SK-N-SH treated with all-trans-retinoic acid at 6 μM for 48 hours (cell line): ENCODE data around the gene HIGD2A.

Source experiments
- ATAC-seq: fragments of 200-7000 bp; cut with Tn5 transposase; 3 replicates; pipeline ENCODE4 v1.9.1; 2020; ENCODE audit warnings: mild to moderate bottlenecking, moderate library complexity
- ARNTL ChIP-seq: fragments of 450-650 bp; formaldehyde crosslinking; IDR thresholded peaks from 2 replicates; pipeline ENCODE4 v1.5.0; 2020; ENCODE audit warnings: low read depth, mild to moderate bottlenecking, moderate library complexity, borderline replicate concordance
- CSDC2 ChIP-seq: fragments of 250-450 bp; sonication (Bioruptor Pico); IDR thresholded peaks from 2 replicates; pipeline ENCODE4 v1.5.0; 2020; ENCODE audit warnings: mild to moderate bottlenecking, moderate library complexity
- ESRRG ChIP-seq: fragments of 250-450 bp; sonication (Bioruptor Pico); IDR thresholded peaks from 2 replicates; pipeline ENCODE4 v1.6.1; 2021; ENCODE audit warnings: mild to moderate bottlenecking
- GLIS3 ChIP-seq: fragments of 250-450 bp; sonication (Bioruptor Pico); IDR thresholded peaks from 2 replicates; pipeline ENCODE4 v1.5.0; 2020; ENCODE audit warnings: mild to moderate bottlenecking, moderate library complexity
- OSR1 ChIP-seq: fragments of 250-450 bp; sonication (Bioruptor Pico); IDR thresholded peaks from 2 replicates; pipeline ENCODE4 v1.8.0; 2022; ENCODE audit warnings: moderate library complexity, mild to moderate bottlenecking, inconsistent platforms
- POU6F1 ChIP-seq: fragments of 250-450 bp; sonication (Bioruptor Pico); IDR thresholded peaks from 2 replicates; pipeline ENCODE4 v1.8.0; 2021; ENCODE audit warnings: low read depth, mild to moderate bottlenecking, moderate library complexity, borderline replicate concordance
- RARB ChIP-seq: fragments of 250-450 bp; sonication (Bioruptor Pico); IDR thresholded peaks from 2 replicates; pipeline ENCODE4 v1.8.0; 2021; ENCODE audit warnings: mild to moderate bottlenecking, moderate library complexity
- SNAI2 ChIP-seq: fragments of 250-450 bp; sonication (Bioruptor Pico); IDR thresholded peaks from 2 replicates; pipeline ENCODE4 v1.5.0; 2020; ENCODE audit warnings: mild to moderate bottlenecking, moderate library complexity
- TOX ChIP-seq: fragments of 250-450 bp; sonication (Bioruptor Pico); IDR thresholded peaks from 2 replicates; pipeline ENCODE4 v1.8.0; 2021; ENCODE audit warnings: mild to moderate bottlenecking, moderate library complexity, borderline replicate concordance
- TSHZ2 ChIP-seq: fragments of 250-450 bp; sonication (Bioruptor Pico); IDR thresholded peaks from 2 replicates; pipeline ENCODE4 v1.5.0; 2020; ENCODE audit warnings: mild to moderate bottlenecking, moderate library complexity
- ZC3H10 ChIP-seq: fragments of 250-450 bp; sonication (Bioruptor Pico); IDR thresholded peaks from 2 replicates; pipeline ENCODE4 v1.5.1; 2021; ENCODE audit warnings: mild to moderate bottlenecking, moderate library complexity
- ZNF565 ChIP-seq: fragments of 450-650 bp; formaldehyde crosslinking; conservative IDR thresholded peaks from 2 replicates; pipeline ENCODE4 v1.5.0; 2020; ENCODE audit warnings: low read depth, mild to moderate bottlenecking, moderate library complexity
- TF ChIP-seq, protein P1 (sequence below): fragments of 250-450 bp; sonication (Bioruptor Pico); IDR thresholded peaks from 2 replicates; pipeline ENCODE4 v1.5.1; 2020; ENCODE audit warnings: low read depth, mild to moderate bottlenecking, moderate library complexity

Gene HIGD2A

GRCh38 chr5:176368726-176369125 lies 19.8 kb upstream of the HIGD2A start (continued):
- TF ChIP-seq TSHZ2 (CRISPR knock-in tag) = no peak
- TF ChIP-seq GLIS3 (CRISPR knock-in tag) = no peak
- TF ChIP-seq, all 23 proteins: peak for 0

- TF ChIP-seq RARB (CRISPR knock-in tag) (no peak), TSHZ2 (CRISPR knock-in tag) (no peak), OSR1 (no peak), ZC3H10 (CRISPR knock-in tag) (no peak), POU6F1 (CRISPR knock-in tag) (no peak), ARNTL (CRISPR knock-in tag) (no peak), CSDC2 (CRISPR knock-in tag) (no peak), GLIS3 (CRISPR knock-in tag) (no peak), TOX (CRISPR knock-in tag) (no peak), ESRRG (CRISPR knock-in tag) (no peak), ZNF565 (CRISPR knock-in tag) (no peak)
- TF ChIP-seq, all 23 proteins: peak for 0
These were observed 18.4 kb upstream of the HIGD2A start for GRCh38 chr5:176369934-176370711.

GRCh38 chr5:176371621-176372539 lies 16.7 kb upstream of the HIGD2A start:
- TF ChIP-seq RARB (CRISPR knock-in tag) = no peak
- no peak for TF ChIP-seq ZNF565 (CRISPR knock-in tag)
- TF ChIP-seq ZC3H10 (CRISPR knock-in tag) = no peak
- no peak for ATAC-seq

More at GRCh38 chr5:176369934-176370711, 18.4 kb upstream of the HIGD2A start:
- no peak for ATAC-seq

DNA sequence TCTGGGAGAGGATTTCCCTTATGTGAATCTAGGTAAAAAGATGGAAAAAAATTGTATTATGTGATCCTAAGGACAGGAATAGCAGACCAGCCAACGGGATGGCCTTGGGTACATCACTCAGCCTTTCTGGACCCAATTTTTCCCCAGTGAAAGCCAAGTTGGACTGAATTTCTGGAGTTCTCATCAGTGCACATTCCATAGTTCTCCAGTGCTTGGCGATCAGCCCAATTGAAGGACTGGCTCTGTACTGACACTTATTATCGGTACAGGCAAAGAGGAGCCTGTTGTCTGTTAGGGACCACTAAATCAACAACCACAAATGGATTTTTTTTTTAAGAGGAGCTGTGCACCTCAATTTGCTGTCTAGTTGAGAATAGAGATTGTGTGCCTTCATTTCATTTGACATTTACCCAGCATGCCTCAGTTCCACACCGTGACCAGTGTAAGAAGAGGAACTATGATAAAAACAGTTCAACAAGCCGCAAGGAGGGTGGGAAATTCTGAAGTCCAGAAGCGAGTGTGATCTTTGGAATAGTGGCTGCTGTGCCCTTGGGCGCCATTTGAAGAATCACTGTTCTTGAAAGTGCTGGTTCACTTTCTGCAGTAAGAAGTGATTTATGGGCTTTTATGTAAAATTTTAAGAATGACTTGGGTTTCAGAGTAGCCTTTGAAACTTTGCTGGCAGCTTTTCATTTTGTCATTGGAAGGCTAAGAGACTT lies 15.3 kb upstream of the HIGD2A start:
- no peak for TF ChIP-seq TOX (CRISPR knock-in tag)
- no peak for TF ChIP-seq GLIS3 (CRISPR knock-in tag)
- TF ChIP-seq, protein P1, sequence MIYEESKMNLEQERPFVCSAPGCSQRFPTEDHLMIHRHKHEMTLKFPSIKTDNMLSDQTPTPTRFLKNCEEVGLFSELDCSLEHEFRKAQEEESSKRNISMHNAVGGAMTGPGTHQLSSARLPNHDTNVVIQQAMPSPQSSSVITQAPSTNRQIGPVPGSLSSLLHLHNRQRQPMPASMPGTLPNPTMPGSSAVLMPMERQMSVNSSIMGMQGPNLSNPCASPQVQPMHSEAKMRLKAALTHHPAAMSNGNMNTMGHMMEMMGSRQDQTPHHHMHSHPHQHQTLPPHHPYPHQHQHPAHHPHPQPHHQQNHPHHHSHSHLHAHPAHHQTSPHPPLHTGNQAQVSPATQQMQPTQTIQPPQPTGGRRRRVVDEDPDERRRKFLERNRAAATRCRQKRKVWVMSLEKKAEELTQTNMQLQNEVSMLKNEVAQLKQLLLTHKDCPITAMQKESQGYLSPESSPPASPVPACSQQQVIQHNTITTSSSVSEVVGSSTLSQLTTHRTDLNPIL (CRISPR knock-in tag) = no peak
- TF ChIP-seq SNAI2 = no peak
- ATAC-seq = no peak; the same call in 2 of the 3 replicates
